ENCODE measurements around the gene ANXA4.

Gene ANXA4

GRCh38 chr2:69716555-69717120, 25.3 kb upstream of the ANXA4 start:
- no peaks in the 10 kb centered on the region for H3K27me3 ChIP-seq (replicated peaks; ENCODE audit: control insufficient read depth, insufficient read depth, low read length)
- H3K4me3 ChIP-seq (replicated peaks; ENCODE audit: low read depth, low read length) = no peak overlapping the region
- DNase-seq (ENCODE audit: extremely low read depth, insufficient read length) = no peak
- no peaks in the 10 kb centered on the region for H3K36me3 ChIP-seq (ENCODE audit: control insufficient read depth, insufficient read depth, low read length)
- TF ChIP-seq, protein P1, sequence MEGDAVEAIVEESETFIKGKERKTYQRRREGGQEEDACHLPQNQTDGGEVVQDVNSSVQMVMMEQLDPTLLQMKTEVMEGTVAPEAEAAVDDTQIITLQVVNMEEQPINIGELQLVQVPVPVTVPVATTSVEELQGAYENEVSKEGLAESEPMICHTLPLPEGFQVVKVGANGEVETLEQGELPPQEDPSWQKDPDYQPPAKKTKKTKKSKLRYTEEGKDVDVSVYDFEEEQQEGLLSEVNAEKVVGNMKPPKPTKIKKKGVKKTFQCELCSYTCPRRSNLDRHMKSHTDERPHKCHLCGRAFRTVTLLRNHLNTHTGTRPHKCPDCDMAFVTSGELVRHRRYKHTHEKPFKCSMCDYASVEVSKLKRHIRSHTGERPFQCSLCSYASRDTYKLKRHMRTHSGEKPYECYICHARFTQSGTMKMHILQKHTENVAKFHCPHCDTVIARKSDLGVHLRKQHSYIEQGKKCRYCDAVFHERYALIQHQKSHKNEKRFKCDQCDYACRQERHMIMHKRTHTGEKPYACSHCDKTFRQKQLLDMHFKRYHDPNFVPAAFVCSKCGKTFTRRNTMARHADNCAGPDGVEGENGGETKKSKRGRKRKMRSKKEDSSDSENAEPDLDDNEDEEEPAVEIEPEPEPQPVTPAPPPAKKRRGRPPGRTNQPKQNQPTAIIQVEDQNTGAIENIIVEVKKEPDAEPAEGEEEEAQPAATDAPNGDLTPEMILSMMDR (IDR thresholded peaks at IDR 0.05; ENCODE audit: insufficient read depth, low read length, poor library complexity, severe bottlenecking) = no peak

GRCh38 chr2:69717186-69717585, 24.7 kb upstream of the ANXA4 start:
- DNase-seq (ENCODE audit: extremely low read depth, insufficient read length) = no peak
- no peaks in the 10 kb centered on the region for H3K36me3 ChIP-seq (ENCODE audit: control insufficient read depth, insufficient read depth, low read length)
- no peaks in the 10 kb centered on the region for H3K27me3 ChIP-seq (replicated peaks; ENCODE audit: control insufficient read depth, insufficient read depth, low read length)
- TF ChIP-seq, protein P1 (IDR thresholded peaks at IDR 0.05; ENCODE audit: insufficient read depth, low read length, poor library complexity, severe bottlenecking) = no peak
- no peak overlapping the region for H3K4me3 ChIP-seq (replicated peaks; ENCODE audit: low read depth, low read length)

- DNase-seq (ENCODE audit: extremely low read depth, insufficient read length) = no peak
- H3K27me3 ChIP-seq (replicated peaks; ENCODE audit: control insufficient read depth, insufficient read depth, low read length) = no peaks in the 10 kb centered on the region
- TF ChIP-seq, protein P1 (IDR thresholded peaks at IDR 0.05; ENCODE audit: insufficient read depth, low read length, poor library complexity, severe bottlenecking) = no peak
- H3K4me3 ChIP-seq (replicated peaks; ENCODE audit: low read depth, low read length) = no peak overlapping the region
- no peaks in the 10 kb centered on the region for H3K36me3 ChIP-seq (ENCODE audit: control insufficient read depth, insufficient read depth, low read length)
These were observed 24.1 kb upstream of the ANXA4 start for GRCh38 chr2:69717861-69718273.

GRCh38 chr2:69718338-69718965, 23.5 kb upstream of the ANXA4 start:
- Histone ChIP-seq H3K27me3 (replicated peaks; ENCODE audit: control insufficient read depth, insufficient read depth, low read length) (no peaks in the 10 kb centered on the region), H3K36me3 (ENCODE audit: control insufficient read depth, insufficient read depth, low read length) (no peaks in the 10 kb centered on the region), H3K4me3 (replicated peaks; ENCODE audit: low read depth, low read length) (no peak overlapping the region)
- no peak for DNase-seq (ENCODE audit: extremely low read depth, insufficient read length)
- TF ChIP-seq, protein P1 (IDR thresholded peaks at IDR 0.05; ENCODE audit: insufficient read depth, low read length, poor library complexity, severe bottlenecking) = no peak

GRCh38 chr2:69720404-69720803, 21.5 kb upstream of the ANXA4 start:
- no peak for DNase-seq (ENCODE audit: extremely low read depth, insufficient read length)
- TF ChIP-seq, protein P1 (IDR thresholded peaks at IDR 0.05; ENCODE audit: insufficient read depth, low read length, poor library complexity, severe bottlenecking) = peak; percentile 32
- H3K27me3 ChIP-seq (replicated peaks; ENCODE audit: control insufficient read depth, insufficient read depth, low read length) = no peaks in the 10 kb centered on the region

More at GRCh38 chr2:69720404-69720803, 21.5 kb upstream of the ANXA4 start:
- H3K36me3 ChIP-seq (ENCODE audit: control insufficient read depth, insufficient read depth, low read length) = no peaks in the 10 kb centered on the region
- H3K4me3 ChIP-seq (replicated peaks; ENCODE audit: low read depth, low read length) = no peak overlapping the region

Measured in GM06990 (cell line).